SK-N-SH (cell line): ENCODE results near the gene GPR63. TPM values are rescaled to one million over a fixed set of nuclear protein-coding genes. Genes with fewer than 3 reads are reported as not detected.

Source experiments
- CTCF ChIA-PET: fragments of 300-600, 350-600 bp; formaldehyde crosslinking; extraction: SDS; loops from one replicate; lab custom pipeline; 2021; lab: Yijun Ruan, JAX
- POLR2A ChIA-PET: fragments of 350-600 bp; sonication (Branson Sonifier 250); formaldehyde crosslinking; extraction: SDS; loops from one replicate; lab custom pipeline; 2020; ENCODE audit warnings: antibody characterized with exemption, inconsistent platforms; lab: Yijun Ruan, JAX
- DNase-seq: peaks from one replicate; pipeline ENCODE4 v3.0.0; 2012
- H2AFZ ChIP-seq: fragments of 200-600 bp; sonication (generic); 2 replicates; pipeline ENCODE4 v1.8.1; 2016; ENCODE audit warnings: antibody characterized with exemption, mild to moderate bottlenecking, low read depth
- H3F3A ChIP-seq: fragments of 200-600 bp; sonication (generic); replicated peaks from 2 replicates; pipeline ENCODE3; 2016; ENCODE audit warnings: antibody characterized with exemption, mild to moderate bottlenecking; ENCODE audit not compliant: insufficient read depth
- H3K27ac ChIP-seq, 2 experiments: fragments of 200-500 bp in 1 of 2; fragments of 200-600 bp in 1 of 2; sonication (Bioruptor generic) in 1 of 2; sonication (generic), shearing (Covaris generic) in 1 of 2; 2 replicates each; pipeline versions ENCODE4 v1.5.1 to v1.6.1; 2014 to 2016; ENCODE audit warnings: low read depth in 2 of 2, inconsistent platforms in 1 of 2, low read length in 1 of 2, mild to moderate bottlenecking in 1 of 2, mixed read lengths in 1 of 2
- H3K27me3 ChIP-seq: fragments of 200-600 bp; sonication (generic), shearing (Covaris generic); 2 replicates; pipeline ENCODE4 v1.6.1; 2016; ENCODE audit warnings: mixed run types; ENCODE audit not compliant: insufficient read depth
- H3K36me3 ChIP-seq, 2 experiments: fragments of 200-500 bp in 1 of 2; fragments of 200-600 bp in 1 of 2; sonication (Bioruptor generic) in 1 of 2; sonication (generic) in 1 of 2; replicated peaks in 1 of 2; 2 replicates each; pipeline versions ENCODE3 to v1.5.1; 2014 to 2016; ENCODE audit warnings: low read length in 1 of 2, mild to moderate bottlenecking in 1 of 2; ENCODE audit not compliant: insufficient read depth in 2 of 2, control insufficient read depth in 1 of 2
- H3K4me1 ChIP-seq, 2 experiments: fragments of 200-500 bp in 1 of 2; fragments of 200-600 bp in 1 of 2; sonication (Bioruptor generic) in 1 of 2; sonication (generic), shearing (Covaris generic) in 1 of 2; 2 replicates each; pipeline versions ENCODE4 v1.5.1 to v1.6.1; 2014 to 2016; ENCODE audit warnings: low read depth in 1 of 2, low read length in 1 of 2, mixed run types in 1 of 2; ENCODE audit not compliant: insufficient read depth in 2 of 2, control insufficient read depth in 1 of 2
- H3K4me2 ChIP-seq: fragments of 200-600 bp; sonication (generic), shearing (Covaris generic); 2 replicates; pipeline ENCODE4 v1.6.1; 2017; ENCODE audit warnings: mixed run types
- H3K4me3 ChIP-seq, 2 experiments: fragments of 200-500 bp in 1 of 2; fragments of 200-600 bp in 1 of 2; sonication (Bioruptor generic) in 1 of 2; sonication (generic), shearing (Covaris generic) in 1 of 2; 2 replicates each; pipeline versions ENCODE4 v1.5.1 to v1.8.1; 2014 to 2016; ENCODE audit warnings: low read depth in 2 of 2, inconsistent platforms in 1 of 2, low read length in 1 of 2, mild to moderate bottlenecking in 1 of 2, mixed read lengths in 1 of 2, moderate library complexity in 1 of 2
- H3K79me2 ChIP-seq: fragments of 200-600 bp; sonication (generic); 2 replicates; pipeline ENCODE4 v1.8.1; 2017; ENCODE audit warnings: mild to moderate bottlenecking; ENCODE audit not compliant: insufficient read depth
- H3K9ac ChIP-seq: fragments of 200-600 bp; sonication (generic); 2 replicates; pipeline ENCODE4 v1.6.1; 2017; ENCODE audit warnings: mixed run types
- H3K9me2 ChIP-seq: fragments of 200-600 bp; sonication (generic); 2 replicates; pipeline ENCODE4 v1.6.1; 2017; ENCODE audit warnings: mixed run types
- H3K9me3 ChIP-seq: fragments of 200-600 bp; sonication (generic); 2 replicates; pipeline ENCODE4 v1.6.1; 2017; ENCODE audit warnings: mixed run types, mild to moderate bottlenecking, moderate library complexity
- H4K20me1 ChIP-seq: fragments of 200-600 bp; sonication (generic); 2 replicates; pipeline ENCODE4 v1.6.1; 2017; ENCODE audit warnings: mild to moderate bottlenecking, mixed run types; ENCODE audit not compliant: insufficient read depth
- ELF1 ChIP-seq: IDR thresholded peaks from 2 replicates; pipeline ENCODE4 v1.4.0; 2012
- EP300 ChIP-seq, 2 experiments: IDR thresholded peaks; 2 replicates each; pipeline versions ENCODE4 v1.4.0 to v1.6.1; 2012; ENCODE audit warnings: borderline replicate concordance in 1 of 2, low read depth in 1 of 2, low read length in 1 of 2
- EZH2phosphoT487 ChIP-seq: fragments of 200-600 bp; sonication (generic); IDR thresholded peaks from 2 replicates; pipeline ENCODE4 v1.6.1; 2017; ENCODE audit warnings: low read depth, mixed run types, mild to moderate bottlenecking, antibody characterized with exemption, moderate library complexity, borderline replicate concordance
- FOSL2 ChIP-seq: IDR thresholded peaks from 2 replicates; pipeline ENCODE4 v1.4.0; 2012; ENCODE audit warnings: low read depth, mild to moderate bottlenecking, moderate library complexity, borderline replicate concordance
- FOXJ3 ChIP-seq: sonication (generic); formaldehyde crosslinking; IDR thresholded peaks from 2 replicates; pipeline ENCODE4 v1.5.1; 2020; ENCODE audit warnings: mild to moderate bottlenecking, missing genetic modification reagents
- FOXM1 ChIP-seq: IDR thresholded peaks from 2 replicates; pipeline ENCODE4 v1.4.0; 2012; ENCODE audit warnings: low read depth, mild to moderate bottlenecking
- GABPA ChIP-seq: IDR thresholded peaks from 2 replicates; pipeline ENCODE4 v1.4.0; 2012; ENCODE audit warnings: low read depth, mild to moderate bottlenecking
- IRF3 ChIP-seq: fragments of 150-350 bp; IDR thresholded peaks from 2 replicates; pipeline ENCODE4 v1.6.1; 2016; ENCODE audit warnings: mild to moderate bottlenecking, low read depth, low read length
- JUND ChIP-seq: IDR thresholded peaks from 2 replicates; pipeline ENCODE4 v1.4.0; 2012
- MEF2A ChIP-seq: IDR thresholded peaks from 2 replicates; pipeline ENCODE4 v1.4.0; 2012; ENCODE audit warnings: low read depth, borderline replicate concordance
- NRF1 ChIP-seq: IDR thresholded peaks from 2 replicates; pipeline ENCODE4 v1.6.1; 2012; ENCODE audit warnings: low read depth, mild to moderate bottlenecking, low read length
- PBX3 ChIP-seq: IDR thresholded peaks from 2 replicates; pipeline ENCODE4; 2012
- RAD21 ChIP-seq: IDR thresholded peaks from 2 replicates; pipeline ENCODE4 v1.6.1; 2012; ENCODE audit warnings: mild to moderate bottlenecking, low read length
- REST ChIP-seq: IDR thresholded peaks from 2 replicates; pipeline ENCODE4 v1.6.1; 2012; ENCODE audit warnings: mild to moderate bottlenecking, low read depth, low read length, moderate library complexity
- RFX5 ChIP-seq: IDR thresholded peaks from 2 replicates; pipeline ENCODE4 v1.6.1; 2012; ENCODE audit warnings: mild to moderate bottlenecking, improper control_type of control experiment, low read length
- RXRA ChIP-seq: IDR thresholded peaks from 2 replicates; pipeline ENCODE4 v1.4.0; 2012; ENCODE audit warnings: low read depth, mild to moderate bottlenecking, borderline replicate concordance
- SMC3 ChIP-seq: IDR thresholded peaks from 2 replicates; pipeline ENCODE4 v1.6.1; 2012; ENCODE audit warnings: low read depth, low read length, improper control_type of control experiment
- WGBS: methylation state at CpG from one replicate; pipeline ENCODE4 v1.1.6; 2017; ENCODE audit warnings: low lambda C conversion rate; 5-methylcytosine and 5-hydroxymethylcytosine counted together
- polyA plus RNA-seq, 3 experiments: library from polyadenylated mRNA; depleted of rRNA; stranded (reverse); fragments of >200 nt; gene quantifications; 2 replicates each; pipeline ENCODE4 v1.2.3, GENCODE V29; 2012
- TF ChIP-seq, protein P1 (sequence below): IDR thresholded peaks from 2 replicates; pipeline ENCODE4 v1.4.0; 2012; ENCODE audit warnings: low read depth

GPR63 gene
- polyA plus RNA-seq, 1 of the 3 experiments (the other 2 are of a cell fraction), result 0.53 TPM

- POLR2A ChIA-PET, result no interaction called here
- Histone ChIP-seq H3K4me2 (no peak overlapping the region), H3K4me3 (no peak overlapping the region), H3K27me3 (no peaks in the 10 kb centered on the region), H3K9me2 (no peaks in the 10 kb centered on the region), H3F3A (no peaks in the 10 kb centered on the region)
- no peak for TF ChIP-seq JUND
- no peak for TF ChIP-seq REST
- TF ChIP-seq NRF1, result no peak
- TF ChIP-seq RFX5, result no peak
- no peak for TF ChIP-seq IRF3
- no peak for TF ChIP-seq FOXJ3
- TF ChIP-seq RXRA, result no peak
- no peak for TF ChIP-seq FOXM1
- TF ChIP-seq EP300 (IDR thresholded peaks at IDR 0.05; ENCODE audit: borderline replicate concordance in 1 of 2, low read depth in 1 of 2, low read length in 1 of 2), result no peak
- TF ChIP-seq FOSL2, result no peak
- TF ChIP-seq GABPA, result no peak
- TF ChIP-seq SMC3, result no peak
- no peak for TF ChIP-seq PBX3
- no peak for TF ChIP-seq ELF1
- no peak for TF ChIP-seq MEF2A
- TF ChIP-seq RAD21, result no peak
- no peak for TF ChIP-seq EZH2phosphoT487
- TF ChIP-seq, protein P1, sequence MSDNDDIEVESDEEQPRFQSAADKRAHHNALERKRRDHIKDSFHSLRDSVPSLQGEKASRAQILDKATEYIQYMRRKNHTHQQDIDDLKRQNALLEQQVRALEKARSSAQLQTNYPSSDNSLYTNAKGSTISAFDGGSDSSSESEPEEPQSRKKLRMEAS, result no peak
- TF ChIP-seq, all 33 proteins: peak for 0
- Histone ChIP-seq H2AFZ (no peak overlapping the region), H3K27ac (no peak overlapping the region), H3K79me2 (no peaks in the 10 kb centered on the region), H4K20me1 (no peaks in the 10 kb centered on the region), H3K9ac (no peak overlapping the region), H3K4me1 (peaks cover 0 to 3% of the 10 kb centered on the region in 2 experiments; a peak in 1 of 4 replicates), H3K36me3 (no peaks in the 10 kb centered on the region), H3K9me3 (no peaks in the 10 kb centered on the region)
- DNase-seq, result no peak
- CTCF ChIA-PET, result no interaction called here
- WGBS, result 22% methylated on average over 1 of the region's 2 CpGs
Observed at GRCh38 chr6:96841345-96841744, 4.1 kb upstream of the GPR63 start.
